22Rv1 (cell line): ENCODE measurements around the gene NT5DC4.

Experiments used
- H3K27ac ChIP-seq: fragments of 450-650 bp; 2 replicates; pipeline ENCODE4 v1.5.1; 2017
- ZFX ChIP-seq: fragments of 450-650 bp; IDR thresholded peaks from 2 replicates; pipeline ENCODE4 v1.6.1; 2017; ENCODE audit warnings: antibody characterized with exemption, borderline replicate concordance
- TF ChIP-seq, protein P1 (sequence below): fragments of 450-650 bp; IDR thresholded peaks from 2 replicates; pipeline ENCODE4 v1.5.1; 2017; ENCODE audit warnings: mild to moderate bottlenecking

Gene NT5DC4

GRCh38 chr2:112787729-112788393 is 67.0 kb downstream of the NT5DC4 start:
- TF ChIP-seq, protein P1, sequence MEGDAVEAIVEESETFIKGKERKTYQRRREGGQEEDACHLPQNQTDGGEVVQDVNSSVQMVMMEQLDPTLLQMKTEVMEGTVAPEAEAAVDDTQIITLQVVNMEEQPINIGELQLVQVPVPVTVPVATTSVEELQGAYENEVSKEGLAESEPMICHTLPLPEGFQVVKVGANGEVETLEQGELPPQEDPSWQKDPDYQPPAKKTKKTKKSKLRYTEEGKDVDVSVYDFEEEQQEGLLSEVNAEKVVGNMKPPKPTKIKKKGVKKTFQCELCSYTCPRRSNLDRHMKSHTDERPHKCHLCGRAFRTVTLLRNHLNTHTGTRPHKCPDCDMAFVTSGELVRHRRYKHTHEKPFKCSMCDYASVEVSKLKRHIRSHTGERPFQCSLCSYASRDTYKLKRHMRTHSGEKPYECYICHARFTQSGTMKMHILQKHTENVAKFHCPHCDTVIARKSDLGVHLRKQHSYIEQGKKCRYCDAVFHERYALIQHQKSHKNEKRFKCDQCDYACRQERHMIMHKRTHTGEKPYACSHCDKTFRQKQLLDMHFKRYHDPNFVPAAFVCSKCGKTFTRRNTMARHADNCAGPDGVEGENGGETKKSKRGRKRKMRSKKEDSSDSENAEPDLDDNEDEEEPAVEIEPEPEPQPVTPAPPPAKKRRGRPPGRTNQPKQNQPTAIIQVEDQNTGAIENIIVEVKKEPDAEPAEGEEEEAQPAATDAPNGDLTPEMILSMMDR, result no peak
- no peak for TF ChIP-seq ZFX
- H3K27ac ChIP-seq, result no peak overlapping the region

GRCh38 chr2:112788653-112789052 is 67.8 kb downstream of the NT5DC4 start:
- H3K27ac ChIP-seq, result no peak overlapping the region
- TF ChIP-seq, protein P1, result no peak
- TF ChIP-seq ZFX, result no peak
